HL-60 (cell line): ENCODE results near the gene RNFT2.

Source experiments
- GABPA ChIP-seq: IDR thresholded peaks from 2 replicates; pipeline ENCODE4 v1.6.1; 2012; ENCODE audit warnings: low read depth
- POLR2AphosphoS5 ChIP-seq: IDR thresholded peaks from 2 replicates; pipeline ENCODE4 v1.6.1; 2012; ENCODE audit warnings: low read depth
- TF ChIP-seq, protein P1 (sequence below): IDR thresholded peaks from one replicate; pipeline ENCODE4 v1.5.1; 2011; ENCODE audit warnings: low read length, control low read depth, inconsistent platforms; ENCODE audit not compliant: insufficient read depth
- TF ChIP-seq, protein P2 (sequence below): IDR thresholded peaks from 2 replicates; pipeline ENCODE4 v1.6.1; 2012; ENCODE audit warnings: low read depth; ENCODE audit not compliant: insufficient replicate concordance

DNA sequence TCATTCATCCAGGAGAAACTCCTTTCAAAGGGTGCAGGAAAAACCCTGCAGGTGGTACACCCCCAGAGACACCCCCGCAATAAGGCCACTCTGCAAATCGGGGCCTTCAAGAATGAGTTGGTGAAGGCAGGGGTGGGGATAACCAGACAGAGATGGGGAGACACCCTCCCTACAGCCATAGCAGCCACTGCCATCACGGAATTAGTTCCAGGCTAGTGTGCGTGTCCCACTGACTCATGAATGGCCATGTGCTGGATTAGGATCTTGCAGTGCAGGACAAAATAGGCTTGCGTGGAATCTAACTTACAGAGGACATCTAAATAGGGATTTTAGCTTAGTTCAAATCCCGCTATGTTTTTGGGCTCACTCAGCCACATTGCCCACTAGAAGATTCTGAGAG lies 38.0 kb upstream of the RNFT2 start:
- TF ChIP-seq POLR2AphosphoS5 = no peak; the same call in 1 of the 2 replicates
- TF ChIP-seq, protein P1, sequence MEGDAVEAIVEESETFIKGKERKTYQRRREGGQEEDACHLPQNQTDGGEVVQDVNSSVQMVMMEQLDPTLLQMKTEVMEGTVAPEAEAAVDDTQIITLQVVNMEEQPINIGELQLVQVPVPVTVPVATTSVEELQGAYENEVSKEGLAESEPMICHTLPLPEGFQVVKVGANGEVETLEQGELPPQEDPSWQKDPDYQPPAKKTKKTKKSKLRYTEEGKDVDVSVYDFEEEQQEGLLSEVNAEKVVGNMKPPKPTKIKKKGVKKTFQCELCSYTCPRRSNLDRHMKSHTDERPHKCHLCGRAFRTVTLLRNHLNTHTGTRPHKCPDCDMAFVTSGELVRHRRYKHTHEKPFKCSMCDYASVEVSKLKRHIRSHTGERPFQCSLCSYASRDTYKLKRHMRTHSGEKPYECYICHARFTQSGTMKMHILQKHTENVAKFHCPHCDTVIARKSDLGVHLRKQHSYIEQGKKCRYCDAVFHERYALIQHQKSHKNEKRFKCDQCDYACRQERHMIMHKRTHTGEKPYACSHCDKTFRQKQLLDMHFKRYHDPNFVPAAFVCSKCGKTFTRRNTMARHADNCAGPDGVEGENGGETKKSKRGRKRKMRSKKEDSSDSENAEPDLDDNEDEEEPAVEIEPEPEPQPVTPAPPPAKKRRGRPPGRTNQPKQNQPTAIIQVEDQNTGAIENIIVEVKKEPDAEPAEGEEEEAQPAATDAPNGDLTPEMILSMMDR = no peak
- no peak for TF ChIP-seq GABPA
- TF ChIP-seq, protein P2, sequence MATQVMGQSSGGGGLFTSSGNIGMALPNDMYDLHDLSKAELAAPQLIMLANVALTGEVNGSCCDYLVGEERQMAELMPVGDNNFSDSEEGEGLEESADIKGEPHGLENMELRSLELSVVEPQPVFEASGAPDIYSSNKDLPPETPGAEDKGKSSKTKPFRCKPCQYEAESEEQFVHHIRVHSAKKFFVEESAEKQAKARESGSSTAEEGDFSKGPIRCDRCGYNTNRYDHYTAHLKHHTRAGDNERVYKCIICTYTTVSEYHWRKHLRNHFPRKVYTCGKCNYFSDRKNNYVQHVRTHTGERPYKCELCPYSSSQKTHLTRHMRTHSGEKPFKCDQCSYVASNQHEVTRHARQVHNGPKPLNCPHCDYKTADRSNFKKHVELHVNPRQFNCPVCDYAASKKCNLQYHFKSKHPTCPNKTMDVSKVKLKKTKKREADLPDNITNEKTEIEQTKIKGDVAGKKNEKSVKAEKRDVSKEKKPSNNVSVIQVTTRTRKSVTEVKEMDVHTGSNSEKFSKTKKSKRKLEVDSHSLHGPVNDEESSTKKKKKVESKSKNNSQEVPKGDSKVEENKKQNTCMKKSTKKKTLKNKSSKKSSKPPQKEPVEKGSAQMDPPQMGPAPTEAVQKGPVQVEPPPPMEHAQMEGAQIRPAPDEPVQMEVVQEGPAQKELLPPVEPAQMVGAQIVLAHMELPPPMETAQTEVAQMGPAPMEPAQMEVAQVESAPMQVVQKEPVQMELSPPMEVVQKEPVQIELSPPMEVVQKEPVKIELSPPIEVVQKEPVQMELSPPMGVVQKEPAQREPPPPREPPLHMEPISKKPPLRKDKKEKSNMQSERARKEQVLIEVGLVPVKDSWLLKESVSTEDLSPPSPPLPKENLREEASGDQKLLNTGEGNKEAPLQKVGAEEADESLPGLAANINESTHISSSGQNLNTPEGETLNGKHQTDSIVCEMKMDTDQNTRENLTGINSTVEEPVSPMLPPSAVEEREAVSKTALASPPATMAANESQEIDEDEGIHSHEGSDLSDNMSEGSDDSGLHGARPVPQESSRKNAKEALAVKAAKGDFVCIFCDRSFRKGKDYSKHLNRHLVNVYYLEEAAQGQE = no peak
